Endothelial cell of umbilical vein (primary cell): ENCODE results near the gene PPP2R3B. TPM values are rescaled to one million over a fixed set of nuclear protein-coding genes. Genes with fewer than 3 reads are reported as not detected.

Source experiments
- Bru-seq: library from RNA; stranded (reverse); fragments of 400-500 nt; gene quantifications from one replicate; lab custom pipeline; 2021; lab: Mats Ljungman, UMichigan
- BruChase-seq, 2 experiments: library from RNA; stranded (reverse); fragments of 400-500 nt; gene quantifications; one replicate each; lab custom pipeline; 2021; lab: Mats Ljungman, UMichigan
- BruUV-seq: library from RNA; stranded (reverse); fragments of 400-500 nt; replicated peaks from 2 replicates; lab custom pipeline; 2021; lab: Mats Ljungman, UMichigan
- CTCF ChIA-PET: fragments of 300-600, 350-600 bp; sonication (Branson Sonifier 250); formaldehyde crosslinking; loops from one replicate; lab custom pipeline; 2021; ENCODE audit warnings: antibody characterized with exemption, inconsistent platforms; lab: Charles Lee
- POLR2A ChIA-PET: fragments of 300-600, 350-600 bp; sonication (Branson Sonifier 250); formaldehyde crosslinking; loops from one replicate; lab custom pipeline; 2021; ENCODE audit warnings: antibody characterized with exemption, inconsistent platforms; lab: Charles Lee
- DNase-seq: peaks from one replicate; pipeline ENCODE4 v3.0.0-alpha.2; 2011; ENCODE audit warnings: low read depth, low spot score
- FAIRE-seq: peaks from 2 replicates; lab custom pipeline; 2011; peaks lifted over from hg19 to GRCh38; lab: Jason Lieb, UNC
- H2AFZ ChIP-seq: 2 replicates; pipeline ENCODE4 v1.6.0; 2012; ENCODE audit warnings: low read depth, low read length, control low read depth, inconsistent platforms
- H3K27ac ChIP-seq: 2 replicates; pipeline ENCODE4 v1.5.1; 2011; ENCODE audit warnings: low read depth, mild to moderate bottlenecking, control low read depth, low read length, moderate library complexity; ENCODE audit not compliant: insufficient read depth
- H3K27me3 ChIP-seq, 2 experiments: 2 replicates each; pipeline versions ENCODE4 v1.6.0 to v1.6.1; 2011; ENCODE audit warnings: low read length in 2 of 2, mixed read lengths in 1 of 2; ENCODE audit not compliant: control insufficient read depth in 2 of 2, insufficient read depth in 2 of 2
- H3K36me3 ChIP-seq, 2 experiments: 2 replicates in 1 of 2; 3 replicates in 1 of 2; pipeline ENCODE4 v1.5.1; 2011; ENCODE audit warnings: low read length in 2 of 2, mild to moderate bottlenecking in 1 of 2, moderate library complexity in 1 of 2; ENCODE audit not compliant: control insufficient read depth in 2 of 2, insufficient read depth in 2 of 2; ENCODE audit errors: extremely low read depth in 1 of 2
- H3K4me1 ChIP-seq: 3 replicates; pipeline ENCODE4 v1.5.1; 2011; ENCODE audit warnings: mild to moderate bottlenecking, low read length; ENCODE audit not compliant: control insufficient read depth, insufficient read depth; ENCODE audit errors: extremely low read depth
- H3K4me2 ChIP-seq: 2 replicates; pipeline ENCODE4 v1.6.1; 2011; ENCODE audit warnings: low read length, control low read depth, mixed read lengths; ENCODE audit not compliant: insufficient read depth
- H3K4me3 ChIP-seq, 3 experiments: fragments of 200-600 bp in 1 of 3; sonication (generic), shearing (Covaris generic) in 1 of 3; replicated peaks in 1 of 3; 2 replicates each; pipeline ENCODE4 v1.5.1; 2011 to 2016; ENCODE audit warnings: control low read depth in 3 of 3, low read length in 3 of 3, mild to moderate bottlenecking in 2 of 3, inconsistent platforms in 1 of 3, low read depth in 1 of 3, moderate library complexity in 1 of 3; ENCODE audit not compliant: insufficient read depth in 1 of 3
- H3K79me2 ChIP-seq: 2 replicates; pipeline ENCODE4 v1.6.0; 2012; ENCODE audit warnings: low read length, inconsistent platforms; ENCODE audit not compliant: control insufficient read depth, insufficient read depth
- H3K9ac ChIP-seq: replicated peaks from 2 replicates; pipeline ENCODE3; 2011; ENCODE audit warnings: low read length, control low read depth; ENCODE audit not compliant: insufficient read depth; ENCODE audit errors: extremely low read depth
- H3K9me1 ChIP-seq: replicated peaks from 3 replicates; pipeline ENCODE4 v1.6.0; 2011; ENCODE audit warnings: mild to moderate bottlenecking, low read length; ENCODE audit not compliant: control insufficient read depth, insufficient read depth; ENCODE audit errors: extremely low read depth
- H3K9me3 ChIP-seq: replicated peaks from 2 replicates; pipeline ENCODE4 v1.5.1; 2012; ENCODE audit warnings: low read length, inconsistent platforms; ENCODE audit not compliant: control insufficient read depth, insufficient read depth
- H4K20me1 ChIP-seq: replicated peaks from 2 replicates; pipeline ENCODE3; 2011; ENCODE audit warnings: mild to moderate bottlenecking, low read length; ENCODE audit not compliant: control insufficient read depth, insufficient read depth; ENCODE audit errors: extremely low read depth
- CTCF ChIP-seq, 2 donors: IDR thresholded peaks; 1 replicate in 1 of 2; 2 replicates in 1 of 2; pipeline ENCODE4 v1.5.1; 2011; ENCODE audit warnings: low read length in 2 of 2, mild to moderate bottlenecking in 2 of 2, moderate library complexity in 2 of 2, control low read depth in 1 of 2, inconsistent platforms in 1 of 2, low read depth in 1 of 2; ENCODE audit not compliant: insufficient read depth in 1 of 2; ENCODE audit errors: extremely low read depth in 1 of 2
- EZH2 ChIP-seq: IDR thresholded peaks from 2 replicates; pipeline ENCODE4 v1.6.1; 2012; ENCODE audit warnings: borderline replicate concordance, low read depth, mild to moderate bottlenecking, moderate library complexity, low read length, inconsistent platforms; ENCODE audit not compliant: severe bottlenecking
- FOS ChIP-seq: IDR thresholded peaks from 2 replicates; pipeline ENCODE4 v1.6.1; 2011; ENCODE audit warnings: mild to moderate bottlenecking, low read length, moderate library complexity, borderline replicate concordance; ENCODE audit not compliant: insufficient read depth
- GATA2 ChIP-seq: IDR thresholded peaks from 2 replicates; pipeline ENCODE4 v1.7.0; 2011; ENCODE audit warnings: low read depth, mild to moderate bottlenecking, moderate library complexity, mixed read lengths, low read length; ENCODE audit not compliant: insufficient read length, insufficient read depth
- JUN ChIP-seq: IDR thresholded peaks from 2 replicates; pipeline ENCODE4 v1.6.1; 2011; ENCODE audit warnings: borderline replicate concordance, low read depth; ENCODE audit not compliant: insufficient read length, insufficient read depth
- MYC ChIP-seq: IDR thresholded peaks from one replicate; pipeline ENCODE4 v1.6.1; 2011; ENCODE audit warnings: mild to moderate bottlenecking, low read depth, low read length
- POLR2A ChIP-seq: IDR thresholded peaks from 2 replicates; pipeline ENCODE4 v1.6.1; 2012; ENCODE audit warnings: low read depth, mild to moderate bottlenecking, control low read depth, low read length
- POLR2AphosphoS5 ChIP-seq: IDR thresholded peaks from 2 replicates; pipeline ENCODE4 v1.6.1; 2012; ENCODE audit warnings: low read depth, mild to moderate bottlenecking, control low read depth, low read length, moderate library complexity; ENCODE audit not compliant: insufficient read depth
- dilution Hi-C: fragments of 300-500 bp; cut with MboI; formaldehyde crosslinking; loops from one replicate; pipeline ENCODE4 v1.15.0; 2019; ENCODE audit warnings: low sequenced_read_pairs; ENCODE audit not compliant: extremely low pct_ligation_motif_present
- intact Hi-C: fragments of 100-400 bp; cut with micrococcal nuclease; formaldehyde crosslinking; loops from one replicate; pipeline ENCODE4 v1.10.0; 2022
- long read RNA-seq: library from polyadenylated mRNA; stranded (forward); transcript quantifications from one replicate; pipeline ENCODE4 v2.0.0, GENCODE V29; 2021
- polyA minus RNA-seq, 3 experiments: library from RNA; depleted of rRNA, polyadenylated mRNA; stranded (reverse); fragments of >200 nt; gene quantifications; 1 replicate in 1 of 3; 2 replicates in 2 of 3; pipeline ENCODE4 v1.2.3, GENCODE V29; 2011
- polyA plus RNA-seq, 4 experiments: library from polyadenylated mRNA; depleted of rRNA in 3 of 4; stranded (reverse) in 3 of 4; unstranded in 1 of 4; fragments of >200 nt; gene quantifications; 2 replicates each; pipeline versions ENCODE4 v1.2.1 to v1.2.3, GENCODE V29; 2011 to 2012; ENCODE audit warnings: missing spikeins in 1 of 4
- total RNA-seq: library from RNA; stranded (reverse); gene quantifications from 2 replicates; pipeline ENCODE4 v1.2.3, GENCODE V29; 2021
- TF ChIP-seq, protein P1 (sequence below): IDR thresholded peaks from 2 replicates; pipeline ENCODE4 v1.6.1; 2011; ENCODE audit not compliant: insufficient read depth, insufficient read length

The PPP2R3B gene, protein sequence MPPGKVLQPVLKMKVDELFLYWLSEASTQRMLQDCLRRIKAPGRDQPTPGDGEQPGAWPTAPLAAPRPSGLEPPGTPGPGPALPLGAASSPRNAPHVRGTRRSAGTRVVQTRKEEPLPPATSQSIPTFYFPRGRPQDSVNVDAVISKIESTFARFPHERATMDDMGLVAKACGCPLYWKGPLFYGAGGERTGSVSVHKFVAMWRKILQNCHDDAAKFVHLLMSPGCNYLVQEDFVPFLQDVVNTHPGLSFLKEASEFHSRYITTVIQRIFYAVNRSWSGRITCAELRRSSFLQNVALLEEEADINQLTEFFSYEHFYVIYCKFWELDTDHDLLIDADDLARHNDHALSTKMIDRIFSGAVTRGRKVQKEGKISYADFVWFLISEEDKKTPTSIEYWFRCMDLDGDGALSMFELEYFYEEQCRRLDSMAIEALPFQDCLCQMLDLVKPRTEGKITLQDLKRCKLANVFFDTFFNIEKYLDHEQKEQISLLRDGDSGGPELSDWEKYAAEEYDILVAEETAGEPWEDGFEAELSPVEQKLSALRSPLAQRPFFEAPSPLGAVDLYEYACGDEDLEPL
- total RNA-seq (29.2 and 33.6 TPM in 2 replicates), polyA plus RNA-seq (18.9 and 19.1 TPM in 2 replicates), polyA minus RNA-seq (11.5 and 16.0 TPM in 2 replicates), Bru-seq, nascent RNA (percentile 43 among the genes with signal in this experiment), BruChase-seq, experiment 1, labeled RNA remaining after a 6-hour chase (percentile 51 among the genes with signal in this experiment), BruChase-seq, experiment 2, labeled RNA remaining after a 2-hour chase (percentile 46 among the genes with signal in this experiment)
- polyA plus RNA-seq (2011; cell fraction: cytosol; rRNA removed) = 11.3 and 13.8 TPM in 2 replicates
- polyA plus RNA-seq (2011; cell fraction: nucleus; rRNA removed) = 59.1 and 61.8 TPM in 2 replicates
- polyA plus RNA-seq (2012) = 13.1 and 24.4 TPM in 2 replicates
- polyA minus RNA-seq (2011; cell fraction: cytosol; rRNA and poly(A)+ RNA removed) = 24.2 TPM
- 18.9 and 30.7 TPM in 2 replicates for polyA minus RNA-seq (2011; cell fraction: nucleus; rRNA and poly(A)+ RNA removed)
- long read RNA-seq, transcript PPP2R3B-202 (13 exons, 2,151 nt) = major isoform, 37 of 71 reads
- long read RNA-seq, partial matches to known transcripts = 16 of 71 reads
- long read RNA-seq, other reads (novel, unspliced or antisense) = 18 of 71 reads

GRCh38 chrX:386768-387575, at the start of gene PPP2R3B:
TSS of gene PPP2R3B (minus strand) at chrX:386907. CDS start at chrX:386691, 216 bp downstream.
- FAIRE-seq (peak; percentile 98), DNase-seq (peak; percentile 99)
- Histone ChIP-seq H4K20me1 (no peaks in the 10 kb centered on the region), H3K27ac (peak within 1 kb of the TSS; percentile 98), H3K27me3 (no peaks in the 10 kb centered on the region), H3K4me3 (peak within 1 kb of the TSS; percentile 74 to 99 (median 79)), H3K79me2 (peaks cover 2% of the 10 kb centered on the region), H2AFZ (peak within 1 kb of the TSS; percentile 95), H3K9me1 (no peaks in the 10 kb centered on the region), H3K9me3 (no peaks in the 10 kb centered on the region), H3K9ac (peak within 1 kb of the TSS; percentile 100), H3K4me2 (peak within 1 kb of the TSS; percentile 94), H3K36me3 (no peaks in the 10 kb centered on the region), H3K4me1 (no peaks in the 10 kb centered on the region)
- CTCF ChIA-PET = no interaction called here
- BruUV-seq = TSS peak; percentile 47
- intact Hi-C loops (loop anchor here (1.0 to 2.0 kb wide), 2 partner anchors 30 to 69 kb away; partner anchors contain the start of gene GTPBP6), dilution Hi-C loops (no loop called here)
- TF ChIP-seq FOS = no peak
- TF ChIP-seq JUN = no peak
- TF ChIP-seq GATA2 = no peak
- no peak for TF ChIP-seq CTCF (IDR thresholded peaks at IDR 0.05; ENCODE audit: extremely low read depth in 1 of 2, insufficient read depth in 1 of 2, low read depth in 1 of 2, low read length in 2 of 2)
- TF ChIP-seq EZH2 = no peak
- peak; percentile 55 for TF ChIP-seq POLR2AphosphoS5
- TF ChIP-seq POLR2A = peak; percentile 77
- peak; percentile 85 for TF ChIP-seq MYC
- TF ChIP-seq, protein P1, sequence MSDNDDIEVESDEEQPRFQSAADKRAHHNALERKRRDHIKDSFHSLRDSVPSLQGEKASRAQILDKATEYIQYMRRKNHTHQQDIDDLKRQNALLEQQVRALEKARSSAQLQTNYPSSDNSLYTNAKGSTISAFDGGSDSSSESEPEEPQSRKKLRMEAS = peak; percentile 79
- POLR2A ChIA-PET = no interaction called here
